ENCODE results near the gene RPS18. TPM values are rescaled to one million over a fixed set of nuclear protein-coding genes. Genes with fewer than 3 reads are reported as not detected.
A peak's percentile ranks its signal among the peaks of the same experiment; 100 is the strongest.

RPS18 gene
- total and polyA plus RNA-seq, 2 of the 13 experiments (the other 11 are each of a cell fraction or from before 2014, with no cell fraction given): 3,896 to 5,806 TPM

- no peak for TF ChIP-seq FOXP1 (IDR thresholded peaks at IDR 0.05)
- peak; percentile 6; the same call in 1 of the 2 replicates for TF ChIP-seq FOXP1 (CRISPR knock-in tag; IDR thresholded peaks at IDR 0.05)
- TF ChIP-seq ZNF782 (CRISPR knock-in tag; IDR thresholded peaks at IDR 0.05; ENCODE audit: borderline replicate concordance): peak; percentile 53; the same call in 1 of the 2 replicates
- peak; percentile 32; the same call in 1 of the 2 replicates for TF ChIP-seq ZHX1 (CRISPR knock-in tag; IDR thresholded peaks at IDR 0.05; ENCODE audit: low read depth)
- TF ChIP-seq TOPORS (CRISPR knock-in tag; IDR thresholded peaks at IDR 0.05): peak; percentile 58
- no peak; the same call in 1 of the 2 replicates for TF ChIP-seq ELK4 (CRISPR knock-in tag; IDR thresholded peaks at IDR 0.05; ENCODE audit: borderline replicate concordance)
- TF ChIP-seq ZNF343 (CRISPR knock-in tag; IDR thresholded peaks at IDR 0.05): peak; percentile 70
- TF ChIP-seq RORA (CRISPR knock-in tag; IDR thresholded peaks at IDR 0.05): no peak
- peak; percentile 88; the same call in 1 of the 2 replicates for TF ChIP-seq CSRNP1 (CRISPR knock-in tag; IDR thresholded peaks at IDR 0.05)
- peak; percentile 27; the same call in 1 of the 2 replicates for TF ChIP-seq MLX (CRISPR knock-in tag; IDR thresholded peaks at IDR 0.05)
- no peak for TF ChIP-seq ZNF235 (CRISPR knock-in tag; IDR thresholded peaks at IDR 0.05; ENCODE audit: borderline replicate concordance)
- peak; percentile 69; the same call in 1 of the 2 replicates for TF ChIP-seq FOSL2 (CRISPR knock-in tag; IDR thresholded peaks at IDR 0.05)
- TF ChIP-seq EEA1 (CRISPR knock-in tag; IDR thresholded peaks at IDR 0.05; ENCODE audit: borderline replicate concordance): no peak; the same call in 1 of the 2 replicates
- no peak for TF ChIP-seq ZFYVE20 (CRISPR knock-in tag; IDR thresholded peaks at IDR 0.05; ENCODE audit: borderline replicate concordance, low read depth)
- TF ChIP-seq GFI1 (CRISPR knock-in tag; IDR thresholded peaks at IDR 0.05; ENCODE audit: borderline replicate concordance): 0 out of 2 replicates have a peak, but pooled peaks have one; percentile 11
- TF ChIP-seq DRAP1 (CRISPR knock-in tag; IDR thresholded peaks at IDR 0.05): peak; percentile 99
- peak; percentile 98 for TF ChIP-seq ARID4A (CRISPR knock-in tag; IDR thresholded peaks at IDR 0.05; ENCODE audit: borderline replicate concordance)
Measured at GRCh38 chr6:33271468-33272274, at the start of gene RPS18, which contains the start of gene VPS52 (continued).

All from HepG2 (cell line).